ENCODE data around the gene SOX15. TPM values are rescaled to one million over a fixed set of nuclear protein-coding genes. Genes with fewer than 3 reads are reported as not detected.

SOX15 gene
- polyA plus RNA-seq, 1 donor from 2014 or later: 0.47 TPM

- no peaks in the 10 kb centered on the region for H3F3A ChIP-seq (ENCODE audit: insufficient read depth, low read length, poor library complexity, severe bottlenecking)
- H3K27me3 ChIP-seq (ENCODE audit: insufficient read depth, low read depth, low read length): no peaks in the 10 kb centered on the region
- H4K20me1 ChIP-seq (ENCODE audit: insufficient read depth): no peaks in the 10 kb centered on the region
- no peak overlapping the region for H3K27ac ChIP-seq (ENCODE audit: low read length)
- no peak overlapping the region for H3K9ac ChIP-seq (ENCODE audit: low read length)
- H3K4me2 ChIP-seq (ENCODE audit: low read length): no peak overlapping the region
- H3K4me3 ChIP-seq (ENCODE audit: low read length): no peak overlapping the region
- TF ChIP-seq TAF1 (IDR thresholded peaks at IDR 0.05; ENCODE audit: low read depth) (no peak), RAD21 (conservative IDR thresholded peaks at IDR 0.05) (no peak), CTCF (IDR thresholded peaks at IDR 0.05; ENCODE audit: poor library complexity, severe bottlenecking) (no peak), EP300 (conservative IDR thresholded peaks at IDR 0.05; ENCODE audit: poor library complexity, severe bottlenecking) (no peak)
- no peaks in the 10 kb centered on the region for H3K9me3 ChIP-seq (ENCODE audit: low read length)
- H3K36me3 ChIP-seq (ENCODE audit: insufficient read depth, low read length): no peaks in the 10 kb centered on the region
- H2AFZ ChIP-seq (ENCODE audit: low read depth, low read length): no peak overlapping the region
- H3K79me2 ChIP-seq (replicated peaks; ENCODE audit: insufficient read depth, low read length): no peaks in the 10 kb centered on the region
- H3K9me2 ChIP-seq (ENCODE audit: insufficient read depth, low read length): no peaks in the 10 kb centered on the region
Measured at GRCh38 chr17:7620835-7621234, 30.9 kb upstream of the SOX15 start.

- Histone ChIP-seq H3K36me3 (ENCODE audit: insufficient read depth, low read length) (no peaks in the 10 kb centered on the region), H3F3A (ENCODE audit: insufficient read depth, low read length, poor library complexity, severe bottlenecking) (no peaks in the 10 kb centered on the region), H3K9me3 (ENCODE audit: low read length) (no peaks in the 10 kb centered on the region), H3K9me2 (ENCODE audit: insufficient read depth, low read length) (no peaks in the 10 kb centered on the region), H4K20me1 (ENCODE audit: insufficient read depth) (no peaks in the 10 kb centered on the region), H2AFZ (ENCODE audit: low read depth, low read length) (no peak overlapping the region), H3K4me3 (ENCODE audit: low read length) (no peak overlapping the region), H3K27me3 (ENCODE audit: insufficient read depth, low read depth, low read length) (no peaks in the 10 kb centered on the region), H3K4me2 (ENCODE audit: low read length) (no peak overlapping the region), H3K9ac (ENCODE audit: low read length) (no peak overlapping the region), H3K79me2 (replicated peaks; ENCODE audit: insufficient read depth, low read length) (peaks cover 8% of the 10 kb centered on the region), H3K27ac (ENCODE audit: low read length) (no peak overlapping the region)
- TF ChIP-seq SMC3 (conservative IDR thresholded peaks at IDR 0.05; ENCODE audit: poor library complexity) (no peak), POLR2AphosphoS5 (IDR thresholded peaks at IDR 0.05) (no peak), RAD21 (conservative IDR thresholded peaks at IDR 0.05) (no peak), EZH2 (IDR thresholded peaks at IDR 0.05; ENCODE audit: borderline replicate concordance, insufficient read depth, low read length, poor library complexity, severe bottlenecking) (no peak), CTCF (IDR thresholded peaks at IDR 0.05; ENCODE audit: poor library complexity, severe bottlenecking) (no peak), REST (IDR thresholded peaks at IDR 0.05; ENCODE audit: borderline replicate concordance) (no peak), TAF1 (IDR thresholded peaks at IDR 0.05; ENCODE audit: low read depth) (no peak), MXI1 (conservative IDR thresholded peaks at IDR 0.05; ENCODE audit: poor library complexity, severe bottlenecking) (no peak), EP300 (conservative IDR thresholded peaks at IDR 0.05; ENCODE audit: poor library complexity, severe bottlenecking) (no peak)
Measured at GRCh38 chr17:7618608-7619007, 28.7 kb upstream of the SOX15 start.
